GM12801 (cell line): Measurements from ENCODE around the gene KCNJ10.

ENCODE experiments used
- TF ChIP-seq, protein P1 (sequence below): IDR thresholded peaks from one replicate; pipeline ENCODE4 v1.5.1; 2011; ENCODE audit warnings: control low read depth; ENCODE audit not compliant: insufficient read length; ENCODE audit errors: extremely low read depth

The KCNJ10 gene

DNA sequence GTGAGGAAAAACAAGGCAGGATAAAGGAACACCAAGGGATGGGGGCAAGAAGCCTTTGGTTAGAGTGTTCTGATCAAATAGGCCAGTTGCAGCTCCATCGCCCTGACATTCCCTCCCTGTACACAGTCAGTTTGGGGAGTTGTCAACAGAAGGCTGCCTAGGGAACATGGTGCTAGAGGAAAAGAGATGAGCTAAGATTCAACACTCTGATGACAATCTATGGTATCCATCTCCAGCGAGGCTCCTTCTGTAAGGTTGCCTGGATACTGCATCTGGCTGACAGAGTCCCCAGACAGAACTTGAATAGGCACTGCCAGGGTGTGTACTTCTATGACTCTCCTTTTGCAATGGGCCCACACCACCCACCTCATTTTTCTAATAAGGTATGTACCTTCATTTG, 104.7 kb downstream of the KCNJ10 start:
- TF ChIP-seq, protein P1, sequence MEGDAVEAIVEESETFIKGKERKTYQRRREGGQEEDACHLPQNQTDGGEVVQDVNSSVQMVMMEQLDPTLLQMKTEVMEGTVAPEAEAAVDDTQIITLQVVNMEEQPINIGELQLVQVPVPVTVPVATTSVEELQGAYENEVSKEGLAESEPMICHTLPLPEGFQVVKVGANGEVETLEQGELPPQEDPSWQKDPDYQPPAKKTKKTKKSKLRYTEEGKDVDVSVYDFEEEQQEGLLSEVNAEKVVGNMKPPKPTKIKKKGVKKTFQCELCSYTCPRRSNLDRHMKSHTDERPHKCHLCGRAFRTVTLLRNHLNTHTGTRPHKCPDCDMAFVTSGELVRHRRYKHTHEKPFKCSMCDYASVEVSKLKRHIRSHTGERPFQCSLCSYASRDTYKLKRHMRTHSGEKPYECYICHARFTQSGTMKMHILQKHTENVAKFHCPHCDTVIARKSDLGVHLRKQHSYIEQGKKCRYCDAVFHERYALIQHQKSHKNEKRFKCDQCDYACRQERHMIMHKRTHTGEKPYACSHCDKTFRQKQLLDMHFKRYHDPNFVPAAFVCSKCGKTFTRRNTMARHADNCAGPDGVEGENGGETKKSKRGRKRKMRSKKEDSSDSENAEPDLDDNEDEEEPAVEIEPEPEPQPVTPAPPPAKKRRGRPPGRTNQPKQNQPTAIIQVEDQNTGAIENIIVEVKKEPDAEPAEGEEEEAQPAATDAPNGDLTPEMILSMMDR, result no peak

DNA sequence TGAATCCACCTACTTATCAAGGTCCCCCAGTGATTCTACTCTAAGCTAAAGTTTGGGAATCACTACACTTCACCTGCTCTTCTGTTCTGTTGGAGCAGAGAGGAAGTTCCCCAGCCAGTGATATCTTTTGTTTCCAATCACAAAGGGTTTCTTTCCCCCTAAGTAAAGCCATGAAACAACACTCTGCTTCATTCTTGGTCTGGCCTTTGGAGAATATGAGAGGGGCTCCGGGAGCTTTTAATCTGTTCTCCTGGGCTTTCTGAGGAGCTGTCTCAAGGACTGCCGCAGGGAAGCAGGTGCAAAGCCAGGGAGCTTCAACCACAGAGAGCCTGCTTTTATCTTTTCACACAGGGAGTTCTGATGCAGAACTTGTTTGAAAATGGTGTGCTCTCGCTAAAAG, 105.8 kb downstream of the KCNJ10 start:
- TF ChIP-seq, protein P1, result no peak

DNA sequence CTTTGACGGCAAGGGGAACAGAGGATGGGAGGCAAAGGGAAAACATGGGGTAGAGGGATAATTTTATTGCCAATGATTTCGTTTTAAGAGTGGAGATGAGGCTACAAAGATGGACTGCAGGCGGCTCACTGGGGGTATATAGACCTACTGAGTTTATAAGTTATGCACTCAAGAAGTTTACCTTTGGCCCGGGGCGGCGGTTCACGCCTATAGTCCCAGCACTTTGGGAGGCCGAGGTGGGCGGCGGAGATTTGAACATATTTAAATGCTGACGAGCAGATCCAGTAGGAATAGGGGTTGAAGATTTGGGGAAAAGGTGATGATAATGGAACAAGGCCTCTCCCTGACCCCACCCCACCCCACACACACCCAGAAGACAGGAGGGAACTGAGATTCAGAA, 107.8 kb downstream of the KCNJ10 start:
- TF ChIP-seq, protein P1, result no peak

DNA sequence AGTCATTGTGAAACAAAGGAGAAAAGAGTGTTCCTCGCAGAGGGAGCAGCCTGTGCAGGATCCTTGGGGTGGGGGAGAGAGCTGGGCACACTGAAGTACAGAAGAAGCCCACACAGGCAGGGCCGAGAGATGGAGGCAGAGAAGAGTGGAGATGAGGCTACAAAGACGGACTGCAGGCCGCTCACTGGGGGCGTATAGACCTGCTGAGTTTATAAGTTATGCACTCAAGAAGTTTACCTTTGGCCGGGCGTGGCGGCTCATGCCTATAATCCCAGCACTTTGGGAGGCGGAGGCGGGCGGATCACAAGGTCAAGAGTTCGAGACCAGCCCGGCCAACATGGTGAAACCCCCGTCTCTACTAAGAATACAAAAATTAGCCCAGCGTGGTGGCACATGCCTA, 108.3 kb downstream of the KCNJ10 start:
- TF ChIP-seq, protein P1, result no peak

DNA sequence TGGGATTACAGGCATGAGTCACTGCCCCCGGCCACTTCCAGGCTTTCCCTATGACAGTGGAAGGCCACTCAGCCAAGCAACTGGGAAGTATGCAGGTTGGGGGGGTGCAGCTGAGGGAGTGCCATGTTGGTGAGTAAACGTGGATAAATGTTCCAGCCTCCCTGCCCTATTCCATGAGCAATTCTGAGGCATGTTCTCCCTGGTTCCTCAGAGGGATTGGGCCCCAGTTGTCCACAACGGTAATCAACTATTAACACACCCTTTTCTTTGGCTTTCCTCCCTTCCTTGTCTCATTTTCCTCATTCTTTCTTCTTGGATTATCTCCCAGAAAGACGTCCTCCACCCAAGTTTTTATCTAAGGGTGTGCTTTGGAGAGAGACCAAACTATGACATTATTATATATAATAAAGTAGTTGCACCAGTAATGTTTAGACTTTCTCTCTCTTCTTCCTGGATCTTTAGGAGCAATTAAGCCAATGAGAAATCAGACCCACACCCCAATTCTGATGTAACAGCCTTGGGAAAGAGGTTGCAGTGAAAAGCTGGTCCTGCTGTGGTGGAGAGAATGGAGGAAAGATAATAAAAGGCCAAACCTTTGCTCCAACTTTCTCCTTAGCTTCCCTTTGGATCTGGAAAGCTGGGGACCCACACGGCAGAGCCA, 109.1 kb downstream of the KCNJ10 start:
- TF ChIP-seq, protein P1, result no peak

DNA sequence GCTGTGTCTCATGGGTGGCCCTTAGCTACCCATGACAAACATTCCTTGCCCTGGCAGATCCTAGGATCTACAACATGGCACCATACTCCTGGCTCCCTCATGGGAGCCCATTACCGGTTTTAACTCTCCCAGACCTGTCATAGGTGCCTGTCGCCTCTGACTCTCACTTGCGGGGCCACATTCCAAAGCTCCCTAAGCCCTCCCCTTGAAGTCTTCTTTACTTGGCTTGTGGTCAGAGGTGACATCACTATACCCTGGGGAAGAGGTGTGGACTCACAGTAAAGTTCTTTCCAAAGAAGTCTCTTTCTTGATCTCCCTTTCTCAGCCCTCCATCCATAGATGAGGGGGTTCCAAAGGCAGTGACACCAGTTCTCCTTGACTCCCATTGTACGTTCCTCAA, 110.5 kb downstream of the KCNJ10 start:
- TF ChIP-seq, protein P1, result no peak

DNA sequence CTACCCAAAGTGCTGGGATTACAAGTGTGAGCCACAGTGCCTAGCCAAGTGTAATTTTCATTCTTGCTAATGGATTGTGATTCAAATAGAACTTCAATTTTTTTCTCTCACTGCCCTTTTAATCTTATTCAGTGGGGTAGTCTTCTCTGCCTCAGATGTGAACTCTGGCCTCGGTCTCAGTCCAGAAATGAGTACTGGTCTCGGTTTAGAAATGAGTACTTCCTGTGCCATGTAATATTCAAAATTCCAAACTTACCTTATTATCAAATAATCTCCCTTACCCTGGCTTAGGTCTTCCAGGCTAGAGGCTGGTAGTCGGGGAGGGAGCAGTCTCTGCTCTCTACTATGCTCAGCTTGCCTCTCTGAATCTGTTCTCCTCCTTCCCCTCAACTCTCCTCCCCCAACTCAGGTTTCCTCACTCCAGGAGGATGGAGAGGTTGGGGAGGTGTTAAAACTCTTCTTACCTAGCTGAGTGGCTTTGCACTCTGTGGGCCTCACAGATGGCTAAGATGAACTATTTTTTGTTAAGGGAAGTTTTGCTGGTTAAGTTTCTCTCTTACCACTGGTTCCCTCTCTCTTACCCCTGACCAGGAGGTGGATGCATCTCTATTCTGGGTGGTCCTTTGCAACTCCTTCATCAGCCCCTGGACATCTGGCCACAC, 111.1 kb downstream of the KCNJ10 start:
- TF ChIP-seq, protein P1, result no peak
